ENCODE results near the gene PLEKHO1.

PLEKHO1 gene

GRCh38 chr1:150168960-150169601 is 19.4 kb downstream of the PLEKHO1 start:
- Histone ChIP-seq H3K4me1 (peaks cover 0 to 36% (median 6%) of the 10 kb centered on the region in 4 donors), H3K27ac (no peak overlapping the region), H3K27me3 (no peaks in the 10 kb centered on the region), H3K4me3 (no peak overlapping the region), H3K9me3 (no peaks in the 10 kb centered on the region), H3K36me3 (no peaks in the 10 kb centered on the region)
- peak; percentile 62 to 79 for DNase-seq
- intact Hi-C loops (cut with DNase I; ENCODE audit: low total_unique reads), result loop anchor here (2.0 kb wide), 1 partner anchor 96 kb away; no protein-coding TSS in a partner anchor
- TF ChIP-seq CTCF (IDR thresholded peaks at IDR 0.05), result peak; percentile 83 to 89

GRCh38 chr1:150171801-150172200 is 22.1 kb downstream of the PLEKHO1 start:
- Histone ChIP-seq H3K36me3 (no peaks in the 10 kb centered on the region), H3K4me1 (peaks cover 0 to 14% (median 0%) of the 10 kb centered on the region in 4 donors), H3K27ac (peak overlapping the region in 1 of 2 donors; percentile 40), H3K4me3 (no peak overlapping the region), H3K9me3 (no peaks in the 10 kb centered on the region), H3K27me3 (no peaks in the 10 kb centered on the region)
- peak in 1 of 2 donors; percentile 38 for DNase-seq
- intact Hi-C loops (cut with DNase I; ENCODE audit: low total_unique reads), result loop anchor here (5.0 kb wide), 1 partner anchor 204 kb away; no protein-coding TSS in a partner anchor
- TF ChIP-seq CTCF (IDR thresholded peaks at IDR 0.05), result no peak

- Histone ChIP-seq H3K9me3 (no peaks in the 10 kb centered on the region), H3K36me3 (no peaks in the 10 kb centered on the region), H3K4me1 (peaks cover 0 to 14% (median 0%) of the 10 kb centered on the region in 4 donors), H3K27ac (no peak overlapping the region), H3K4me3 (no peak overlapping the region), H3K27me3 (no peaks in the 10 kb centered on the region)
- no peak for TF ChIP-seq CTCF (IDR thresholded peaks at IDR 0.05)
- intact Hi-C loops (cut with DNase I; ENCODE audit: low total_unique reads), result loop anchor here (5.0 kb wide), 1 partner anchor 206 kb away; no protein-coding TSS in a partner anchor
- DNase-seq, result peak in 1 of 2 donors; percentile 52
These were observed 23.4 kb downstream of the PLEKHO1 start for GRCh38 chr1:150173141-150173585.

GRCh38 chr1:150176593-150176992 is 26.9 kb downstream of the PLEKHO1 start:
- TF ChIP-seq CTCF (IDR thresholded peaks at IDR 0.05), result no peak
- no peaks in the 10 kb centered on the region for H3K9me3 ChIP-seq
- H3K36me3 ChIP-seq, result no peaks in the 10 kb centered on the region
- DNase-seq, result no peak
- H3K4me3 ChIP-seq, result no peak overlapping the region
- intact Hi-C loops (cut with DNase I; ENCODE audit: low total_unique reads), result no loop called here
- H3K27me3 ChIP-seq, result no peaks in the 10 kb centered on the region
- no peak overlapping the region for H3K27ac ChIP-seq
- peaks cover 0 to 3% (median 0%) of the 10 kb centered on the region in 4 donors for H3K4me1 ChIP-seq

GRCh38 chr1:150178548-150178947 is 28.8 kb downstream of the PLEKHO1 start:
- intact Hi-C loops (cut with DNase I; ENCODE audit: low total_unique reads), result no loop called here
- H3K4me1 ChIP-seq, result no peaks in the 10 kb centered on the region
- H3K27ac ChIP-seq, result no peak overlapping the region
- H3K36me3 ChIP-seq, result no peaks in the 10 kb centered on the region
- no peak overlapping the region for H3K4me3 ChIP-seq
- H3K27me3 ChIP-seq, result no peaks in the 10 kb centered on the region
- no peak for DNase-seq
- no peak for TF ChIP-seq CTCF (IDR thresholded peaks at IDR 0.05)
- no peaks in the 10 kb centered on the region for H3K9me3 ChIP-seq
